Ovary (tissue), 3 donors: Measurements from ENCODE around the gene SSTR5.

Experiments
- POLR2A ChIP-seq: fragments of 450-650 bp; IDR thresholded peaks from one replicate; pipeline ENCODE4 v1.6.1; 2017; ENCODE audit warnings: antibody characterized with exemption, mild to moderate bottlenecking, moderate library complexity
- TF ChIP-seq, protein P1 (sequence below), 3 donors: fragments of 450-650 bp in 2 of 3; fragments of 200-600 bp in 1 of 3; IDR thresholded peaks; one replicate each; pipeline versions ENCODE4 v1.5.1 to v1.8.0; 2016 to 2022; ENCODE audit warnings: antibody characterized with exemption in 3 of 3, mild to moderate bottlenecking in 1 of 3
- donor health status: DM: no; HTN: no; CAD: no.

GRCh38 chr16:1109648-1110047 lies 37.1 kb downstream of the SSTR5 start:
- TF ChIP-seq, protein P1, sequence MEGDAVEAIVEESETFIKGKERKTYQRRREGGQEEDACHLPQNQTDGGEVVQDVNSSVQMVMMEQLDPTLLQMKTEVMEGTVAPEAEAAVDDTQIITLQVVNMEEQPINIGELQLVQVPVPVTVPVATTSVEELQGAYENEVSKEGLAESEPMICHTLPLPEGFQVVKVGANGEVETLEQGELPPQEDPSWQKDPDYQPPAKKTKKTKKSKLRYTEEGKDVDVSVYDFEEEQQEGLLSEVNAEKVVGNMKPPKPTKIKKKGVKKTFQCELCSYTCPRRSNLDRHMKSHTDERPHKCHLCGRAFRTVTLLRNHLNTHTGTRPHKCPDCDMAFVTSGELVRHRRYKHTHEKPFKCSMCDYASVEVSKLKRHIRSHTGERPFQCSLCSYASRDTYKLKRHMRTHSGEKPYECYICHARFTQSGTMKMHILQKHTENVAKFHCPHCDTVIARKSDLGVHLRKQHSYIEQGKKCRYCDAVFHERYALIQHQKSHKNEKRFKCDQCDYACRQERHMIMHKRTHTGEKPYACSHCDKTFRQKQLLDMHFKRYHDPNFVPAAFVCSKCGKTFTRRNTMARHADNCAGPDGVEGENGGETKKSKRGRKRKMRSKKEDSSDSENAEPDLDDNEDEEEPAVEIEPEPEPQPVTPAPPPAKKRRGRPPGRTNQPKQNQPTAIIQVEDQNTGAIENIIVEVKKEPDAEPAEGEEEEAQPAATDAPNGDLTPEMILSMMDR (IDR thresholded peaks at IDR 0.05): no peak
- no peak for TF ChIP-seq POLR2A
